Memory B cell (primary cell): ENCODE data around the gene KIRREL3.

ENCODE experiments used
- ATAC-seq: fragments of 150-1000 bp; cut with Tn5 transposase; 2 replicates; pipeline ENCODE4 v1.10.0; 2021; ENCODE audit warnings: low read depth, mild to moderate bottlenecking, moderate library complexity
- DNase-seq, 2 donors: peaks; one replicate each; pipeline ENCODE4 v3.0.0; 2022; ENCODE audit warnings: low spot score in 2 of 2
- H3K27ac Mint-ChIP-seq: one replicate; pipeline ENCODE4 v1.8.0; 2022; ENCODE audit warnings: mild to moderate bottlenecking, moderate library complexity, mixed read lengths
- H3K27me3 Mint-ChIP-seq: one replicate; pipeline ENCODE4 v1.8.0; 2022; ENCODE audit warnings: mixed read lengths
- H3K36me3 Mint-ChIP-seq: one replicate; pipeline ENCODE4 v1.8.0; 2022; ENCODE audit warnings: mild to moderate bottlenecking, mixed read lengths
- H3K4me1 Mint-ChIP-seq: one replicate; pipeline ENCODE4 v1.8.0; 2022; ENCODE audit warnings: mixed read lengths
- H3K4me3 Mint-ChIP-seq: one replicate; pipeline ENCODE4 v1.8.0; 2022; ENCODE audit warnings: mild to moderate bottlenecking, moderate library complexity, mixed read lengths
- H3K9me3 Mint-ChIP-seq: one replicate; pipeline ENCODE4 v1.8.0; 2022; ENCODE audit warnings: mixed read lengths

The KIRREL3 gene

GRCh38 chr11:126660761-126661425, 339.7 kb downstream of the KIRREL3 start:
- Mint-ChIP-seq H3K27ac (no peak overlapping the region), H3K4me3 (no peak overlapping the region), H3K36me3 (no peaks in the 10 kb centered on the region), H3K9me3 (no peaks in the 10 kb centered on the region), H3K4me1 (no peaks in the 10 kb centered on the region), H3K27me3 (peaks cover 7% of the 10 kb centered on the region)
- DNase-seq (no peak), ATAC-seq (no peak)

GRCh38 chr11:126660321-126660720, 340.2 kb downstream of the KIRREL3 start:
- Mint-ChIP-seq H3K4me3 (no peak overlapping the region), H3K36me3 (no peaks in the 10 kb centered on the region), H3K27me3 (peaks cover 7% of the 10 kb centered on the region), H3K4me1 (no peaks in the 10 kb centered on the region), H3K9me3 (no peaks in the 10 kb centered on the region), H3K27ac (no peak overlapping the region)
- ATAC-seq (no peak), DNase-seq (no peak)

GRCh38 chr11:126658306-126659056, 342.1 kb downstream of the KIRREL3 start:
- no peak for ATAC-seq
- Mint-ChIP-seq H3K4me1 (no peaks in the 10 kb centered on the region), H3K27ac (no peak overlapping the region)

GRCh38 chr11:126655807-126656128, 344.8 kb downstream of the KIRREL3 start:
- ATAC-seq = no peak
- H3K27me3 Mint-ChIP-seq = peaks cover 8% of the 10 kb centered on the region

More at GRCh38 chr11:126658306-126659056, 342.1 kb downstream of the KIRREL3 start:
- DNase-seq = no peak
- Mint-ChIP-seq H3K9me3 (no peaks in the 10 kb centered on the region), H3K36me3 (no peaks in the 10 kb centered on the region), H3K4me3 (no peak overlapping the region), H3K27me3 (peaks cover 8% of the 10 kb centered on the region)

GRCh38 chr11:126654886-126655806, 345.4 kb downstream of the KIRREL3 start:
- H3K36me3 Mint-ChIP-seq = no peaks in the 10 kb centered on the region
- no peaks in the 10 kb centered on the region for H3K9me3 Mint-ChIP-seq
- H3K27me3 Mint-ChIP-seq = peaks cover 8% of the 10 kb centered on the region
- no peak overlapping the region for H3K27ac Mint-ChIP-seq
- no peaks in the 10 kb centered on the region for H3K4me1 Mint-ChIP-seq
- DNase-seq = no peak
- no peak for ATAC-seq
- no peak overlapping the region for H3K4me3 Mint-ChIP-seq

More at GRCh38 chr11:126655807-126656128, 344.8 kb downstream of the KIRREL3 start:
- Mint-ChIP-seq H3K27ac (no peak overlapping the region), H3K36me3 (no peaks in the 10 kb centered on the region), H3K4me1 (no peaks in the 10 kb centered on the region), H3K9me3 (no peaks in the 10 kb centered on the region), H3K4me3 (no peak overlapping the region)
- DNase-seq = no peak

- Mint-ChIP-seq H3K9me3 (no peaks in the 10 kb centered on the region), H3K4me3 (no peak overlapping the region), H3K27ac (no peak overlapping the region), H3K27me3 (peaks cover 8% of the 10 kb centered on the region), H3K36me3 (no peaks in the 10 kb centered on the region), H3K4me1 (no peaks in the 10 kb centered on the region)
- DNase-seq (no peak), ATAC-seq (no peak)
These were observed 347.5 kb downstream of the KIRREL3 start for GRCh38 chr11:126653040-126653439.

GRCh38 chr11:126647735-126648134, 352.8 kb downstream of the KIRREL3 start:
- ATAC-seq (no peak), DNase-seq (no peak)
- Mint-ChIP-seq H3K27ac (no peak overlapping the region), H3K4me1 (no peaks in the 10 kb centered on the region), H3K36me3 (no peaks in the 10 kb centered on the region), H3K9me3 (no peaks in the 10 kb centered on the region), H3K4me3 (no peak overlapping the region), H3K27me3 (no peaks in the 10 kb centered on the region)

- Mint-ChIP-seq H3K27me3 (peaks cover 2% of the 10 kb centered on the region), H3K4me3 (no peak overlapping the region), H3K27ac (no peak overlapping the region), H3K4me1 (no peaks in the 10 kb centered on the region), H3K36me3 (no peaks in the 10 kb centered on the region), H3K9me3 (no peaks in the 10 kb centered on the region)
- DNase-seq = no peak
- ATAC-seq = no peak
These were observed 353.6 kb downstream of the KIRREL3 start for GRCh38 chr11:126646701-126647557.

- Mint-ChIP-seq H3K4me1 (no peaks in the 10 kb centered on the region), H3K9me3 (no peaks in the 10 kb centered on the region), H3K27ac (no peak overlapping the region), H3K4me3 (no peak overlapping the region), H3K27me3 (peaks cover 6% of the 10 kb centered on the region), H3K36me3 (no peaks in the 10 kb centered on the region)
- ATAC-seq (no peak), DNase-seq (no peak)
These were observed 355.4 kb downstream of the KIRREL3 start for GRCh38 chr11:126645186-126645585.

GRCh38 chr11:126640186-126640585, 360.4 kb downstream of the KIRREL3 start:
- Mint-ChIP-seq H3K4me1 (no peaks in the 10 kb centered on the region), H3K27me3 (peaks cover 13% of the 10 kb centered on the region), H3K9me3 (no peaks in the 10 kb centered on the region), H3K4me3 (no peak overlapping the region), H3K27ac (no peak overlapping the region), H3K36me3 (no peaks in the 10 kb centered on the region)
- ATAC-seq = no peak
- no peak for DNase-seq

GRCh38 chr11:126639692-126640091, 360.9 kb downstream of the KIRREL3 start:
- no peak for ATAC-seq

GRCh38 chr11:126638648-126639047, 361.9 kb downstream of the KIRREL3 start:
- ATAC-seq = no peak
- no peaks in the 10 kb centered on the region for H3K9me3 Mint-ChIP-seq
- no peaks in the 10 kb centered on the region for H3K36me3 Mint-ChIP-seq
- DNase-seq = no peak
- no peak overlapping the region for H3K27ac Mint-ChIP-seq
- H3K4me1 Mint-ChIP-seq = no peaks in the 10 kb centered on the region
- peaks cover 13% of the 10 kb centered on the region for H3K27me3 Mint-ChIP-seq
- no peak overlapping the region for H3K4me3 Mint-ChIP-seq

More at GRCh38 chr11:126639692-126640091, 360.9 kb downstream of the KIRREL3 start:
- H3K27me3 Mint-ChIP-seq = peaks cover 13% of the 10 kb centered on the region
- H3K27ac Mint-ChIP-seq = no peak overlapping the region
- H3K4me1 Mint-ChIP-seq = no peaks in the 10 kb centered on the region
- no peak for DNase-seq
- H3K9me3 Mint-ChIP-seq = no peaks in the 10 kb centered on the region
- H3K4me3 Mint-ChIP-seq = no peak overlapping the region
- no peaks in the 10 kb centered on the region for H3K36me3 Mint-ChIP-seq

GRCh38 chr11:126637795-126638175, 362.8 kb downstream of the KIRREL3 start:
- no peaks in the 10 kb centered on the region for H3K36me3 Mint-ChIP-seq
- ATAC-seq = no peak
- no peaks in the 10 kb centered on the region for H3K9me3 Mint-ChIP-seq
- no peak overlapping the region for H3K27ac Mint-ChIP-seq
- no peak overlapping the region for H3K4me3 Mint-ChIP-seq
- peaks cover 13% of the 10 kb centered on the region for H3K27me3 Mint-ChIP-seq
- H3K4me1 Mint-ChIP-seq = no peaks in the 10 kb centered on the region
- no peak for DNase-seq
